H9 (cell line): ENCODE results near the gene HOXA4. TPM values are rescaled to one million over a fixed set of nuclear protein-coding genes. Genes with fewer than 3 reads are reported as not detected.

ENCODE experiments used
- DNase-seq: peaks from one replicate; pipeline ENCODE4 v3.0.0-alpha.2; 2017
- H2AFZ ChIP-seq: one replicate; pipeline ENCODE4 v1.6.1; 2013; ENCODE audit warnings: mild to moderate bottlenecking, low read length, control low read depth, moderate library complexity
- H2AK5ac ChIP-seq: 2 replicates; pipeline ENCODE4 v1.6.1; 2013; ENCODE audit warnings: low read length, control low read depth, mixed read lengths; ENCODE audit not compliant: insufficient read length
- H2BK120ac ChIP-seq: one replicate; pipeline ENCODE4 v1.6.1; 2013; ENCODE audit warnings: low read depth, mild to moderate bottlenecking, low read length, control low read depth, inconsistent platforms; ENCODE audit not compliant: poor library complexity, severe bottlenecking
- H2BK12ac ChIP-seq: 2 replicates; pipeline ENCODE4 v1.6.1; 2013; ENCODE audit warnings: low read length, control low read depth, mixed read lengths, low read depth; ENCODE audit not compliant: insufficient read length
- H2BK15ac ChIP-seq: 2 replicates; pipeline ENCODE4 v1.6.1; 2013; ENCODE audit warnings: low read depth, low read length, control low read depth
- H2BK20ac ChIP-seq: one replicate; pipeline ENCODE4 v1.6.1; 2013; ENCODE audit warnings: low read depth, mild to moderate bottlenecking, low read length, control low read depth, inconsistent platforms; ENCODE audit not compliant: poor library complexity, severe bottlenecking
- H2BK5ac ChIP-seq: 2 replicates; pipeline ENCODE4 v1.6.1; 2013; ENCODE audit warnings: low read length, control low read depth, mixed read lengths; ENCODE audit not compliant: insufficient read length
- H3K14ac ChIP-seq: 2 replicates; pipeline ENCODE4 v1.6.1; 2013; ENCODE audit warnings: low read length, control low read depth; ENCODE audit not compliant: insufficient read depth
- H3K18ac ChIP-seq: 2 replicates; pipeline ENCODE4 v1.6.1; 2013; ENCODE audit warnings: low read depth, mild to moderate bottlenecking, mixed read lengths, low read length, control low read depth; ENCODE audit not compliant: insufficient read length
- H3K23ac ChIP-seq: 2 replicates; pipeline ENCODE4 v1.6.1; 2013; ENCODE audit warnings: low read length, control low read depth, mixed read lengths, low read depth; ENCODE audit not compliant: insufficient read length
- H3K23me2 ChIP-seq: 2 replicates; pipeline ENCODE4 v1.6.1; 2013; ENCODE audit warnings: low read depth, mild to moderate bottlenecking, mixed read lengths, low read length, control low read depth; ENCODE audit not compliant: insufficient read length, poor library complexity, severe bottlenecking
- H3K27ac ChIP-seq: 2 replicates; pipeline ENCODE4 v1.5.1; 2013; ENCODE audit warnings: low read length, control low read depth, mixed read lengths, low read depth; ENCODE audit not compliant: insufficient read length
- H3K27me3 ChIP-seq: 2 replicates; pipeline ENCODE4 v1.6.1; 2013; ENCODE audit warnings: low read length, control low read depth, inconsistent platforms; ENCODE audit not compliant: insufficient read depth
- H3K4ac ChIP-seq: 2 replicates; pipeline ENCODE4 v1.6.1; 2013; ENCODE audit warnings: low read depth, mild to moderate bottlenecking, control low read depth, inconsistent platforms, low read length, moderate library complexity
- H3K4me1 ChIP-seq: 2 replicates; pipeline ENCODE4 v1.6.1; 2013; ENCODE audit warnings: low read length, control low read depth, inconsistent platforms; ENCODE audit not compliant: insufficient read depth
- H3K4me2 ChIP-seq: 2 replicates; pipeline ENCODE4 v1.6.1; 2013; ENCODE audit warnings: low read length, control low read depth, mixed read lengths; ENCODE audit not compliant: insufficient read length, insufficient read depth
- H3K56ac ChIP-seq: 2 replicates; pipeline ENCODE4 v1.6.1; 2013; ENCODE audit warnings: low read depth, mild to moderate bottlenecking, mixed read lengths, low read length, control low read depth; ENCODE audit not compliant: insufficient read length
- H3K79me1 ChIP-seq: 2 replicates; pipeline ENCODE4 v1.6.1; 2013; ENCODE audit warnings: low read depth, mild to moderate bottlenecking, moderate library complexity, low read length, control low read depth, inconsistent platforms; ENCODE audit not compliant: insufficient read depth, poor library complexity, severe bottlenecking
- H3K79me2 ChIP-seq: 2 replicates; pipeline ENCODE4 v1.6.1; 2013; ENCODE audit warnings: low read length, control low read depth, inconsistent platforms; ENCODE audit not compliant: insufficient read depth
- H3K9ac ChIP-seq: 2 replicates; pipeline ENCODE4 v1.6.1; 2013; ENCODE audit warnings: low read length, control low read depth, mixed read lengths; ENCODE audit not compliant: insufficient read length; ENCODE audit errors: extremely low read depth
- H3K9me3 ChIP-seq: one replicate; pipeline ENCODE4 v1.6.1; 2013; ENCODE audit warnings: low read depth, low read length, inconsistent platforms; ENCODE audit not compliant: control insufficient read depth
- H3T11ph ChIP-seq: one replicate; pipeline ENCODE4 v1.6.1; 2013; ENCODE audit warnings: mild to moderate bottlenecking, low read length, control low read depth, inconsistent platforms
- H4K20me1 ChIP-seq: one replicate; pipeline ENCODE4 v1.6.1; 2013; ENCODE audit not compliant: control insufficient read depth, insufficient read length, insufficient read depth
- H4K5ac ChIP-seq: 2 replicates; pipeline ENCODE4 v1.6.1; 2013; ENCODE audit warnings: low read depth, mild to moderate bottlenecking, mixed read lengths, low read length, control low read depth; ENCODE audit not compliant: insufficient read length
- H4K8ac ChIP-seq: replicated peaks from 2 replicates; pipeline ENCODE4 v1.6.1; 2013; ENCODE audit warnings: low read length, control low read depth, mixed read lengths, low read depth; ENCODE audit not compliant: insufficient read length
- H4K91ac ChIP-seq: 2 replicates; pipeline ENCODE4 v1.6.1; 2013; ENCODE audit warnings: low read depth, mild to moderate bottlenecking, moderate library complexity, mixed read lengths, low read length, control low read depth; ENCODE audit not compliant: insufficient read length
- H3K27ac Mint-ChIP-seq, 3 experiments: 2 replicates in 2 of 3; 3 replicates in 1 of 3; pipeline ENCODE4 v1.8.0; 2020 to 2021; ENCODE audit warnings: mixed read lengths in 3 of 3, mild to moderate bottlenecking in 1 of 3, moderate library complexity in 1 of 3
- H3K27me3 Mint-ChIP-seq: 2 replicates; pipeline ENCODE4 v1.8.0; 2021; ENCODE audit warnings: low read depth, mild to moderate bottlenecking, moderate library complexity, mixed read lengths
- H3K36me3 Mint-ChIP-seq, 3 experiments: 2 replicates in 2 of 3; 3 replicates in 1 of 3; pipeline ENCODE4 v1.8.0; 2020 to 2021; ENCODE audit warnings: low read depth in 3 of 3, mixed read lengths in 3 of 3; ENCODE audit not compliant: insufficient read depth in 1 of 3
- H3K4me1 Mint-ChIP-seq, 2 experiments: 2 replicates each; pipeline ENCODE4 v1.8.0; 2020; ENCODE audit warnings: mixed read lengths in 2 of 2
- H3K4me3 Mint-ChIP-seq, 2 experiments: 2 replicates in 1 of 2; 3 replicates in 1 of 2; pipeline ENCODE4 v1.8.0; 2020 to 2021; ENCODE audit warnings: mild to moderate bottlenecking in 2 of 2, mixed read lengths in 2 of 2, moderate library complexity in 1 of 2
- H3K9me3 Mint-ChIP-seq, 2 experiments: 2 replicates in 1 of 2; 3 replicates in 1 of 2; pipeline ENCODE4 v1.8.0; 2020; ENCODE audit warnings: mild to moderate bottlenecking in 2 of 2, mixed read lengths in 2 of 2, moderate library complexity in 1 of 2
- CTCF ChIP-seq: fragments of 200-600 bp; sonication (generic); conservative IDR thresholded peaks from 3 replicates; pipeline ENCODE4 v1.8.0; 2021; ENCODE audit warnings: antibody characterized with exemption, mild to moderate bottlenecking
- WGBS: extraction: QIAGEN DNeasy Blood & Tissue Kit; methylation state at CpG from one replicate; pipeline ENCODE4 v1.1.7; 2013; ENCODE audit warnings: missing lambda C conversion rate, low lambda C conversion rate, mixed read lengths; ENCODE audit not compliant: insufficient read length; ENCODE audit errors: extremely low coverage; 5-methylcytosine and 5-hydroxymethylcytosine counted together
- total RNA-seq: library from RNA; stranded (reverse); gene quantifications from 2 replicates; pipeline ENCODE4 v1.2.1, GENCODE V29; 2021

Gene HOXA4
- total RNA-seq, 1 experiment from 2014 or later: not detected

GRCh38 chr7:27145914-27146412, 15.4 kb upstream of the HOXA4 start:
- Histone ChIP-seq H3K4me1 (no peaks in the 10 kb centered on the region), H3K79me2 (no peaks in the 10 kb centered on the region), H4K5ac (no peak overlapping the region), H2BK15ac (no peak overlapping the region), H3K79me1 (no peaks in the 10 kb centered on the region), H2AK5ac (no peak overlapping the region), H2BK12ac (no peak overlapping the region), H3K4ac (no peak overlapping the region), H3K18ac (no peak overlapping the region), H2BK5ac (no peak overlapping the region), H3K9me3 (no peaks in the 10 kb centered on the region), H3T11ph (no peak overlapping the region), H2BK20ac (no peak overlapping the region), H2BK120ac (no peak overlapping the region), H3K14ac (no peak overlapping the region), H3K23me2 (peaks cover 14% of the 10 kb centered on the region), H2AFZ (no peak overlapping the region), H4K8ac (no peak overlapping the region), H3K27ac (no peak overlapping the region), H3K4me2 (no peak overlapping the region), H4K91ac (no peak overlapping the region), H3K9ac (no peak overlapping the region), H3K27me3 (peaks cover 94% of the 10 kb centered on the region), H4K20me1 (no peaks in the 10 kb centered on the region), H3K56ac (no peak overlapping the region), H3K23ac (no peak overlapping the region)
- Mint-ChIP-seq H3K27me3 (peaks cover 100% of the 10 kb centered on the region), H3K36me3 (no peaks in the 10 kb centered on the region; a peak in 3 of 7 replicates), H3K9me3 (peaks cover 19 to 25% of the 10 kb centered on the region in 2 experiments), H3K4me3 (no peak overlapping the region), H3K27ac (no peak overlapping the region), H3K4me1 (peaks cover 8 to 27% of the 10 kb centered on the region in 2 experiments)
- no CpG with 5 or more reads among the region's 11 CpGs for WGBS
- no peak for TF ChIP-seq CTCF
- DNase-seq: no peak
